ENCODE results near the gene PNKD.

DNA sequence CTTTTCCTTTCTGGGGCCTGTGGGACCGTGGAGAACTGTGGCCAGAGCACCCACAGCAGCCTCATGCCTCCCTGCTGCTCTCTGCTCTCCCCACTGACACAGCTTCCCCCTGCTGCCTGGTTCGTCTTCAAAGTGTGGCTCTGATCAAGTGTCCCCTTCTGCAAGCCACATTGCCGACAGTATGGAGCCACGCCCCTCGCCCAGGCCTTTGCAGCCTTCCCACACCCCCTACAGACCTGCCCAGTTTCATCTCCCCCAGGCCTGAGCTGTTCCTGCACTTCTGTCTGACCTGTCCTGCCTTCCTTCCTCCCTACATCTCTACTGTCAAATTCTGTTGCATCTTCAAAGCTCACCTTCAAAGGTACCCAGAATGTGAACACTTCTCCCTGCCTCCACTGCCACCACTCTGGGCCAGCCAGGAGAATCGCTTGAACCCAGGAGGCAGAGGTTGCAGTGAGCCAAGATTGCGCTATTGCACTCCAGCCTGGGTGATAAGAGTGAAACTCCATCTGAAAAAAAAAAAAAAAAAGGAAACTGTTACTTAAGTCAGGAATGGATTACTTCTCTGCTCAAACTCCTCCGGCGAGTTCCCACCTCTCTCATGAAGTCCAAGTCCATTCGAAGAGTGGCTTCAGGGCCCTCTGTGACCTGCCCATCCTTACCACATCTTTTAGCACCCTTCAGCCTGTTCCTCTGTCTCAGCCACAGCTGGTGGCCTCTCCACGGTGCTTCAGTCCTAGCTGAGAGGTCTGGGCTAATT is 57.3 kb downstream of the PNKD start:
- TF ChIP-seq POLR2A (IDR thresholded peaks at IDR 0.05; ENCODE audit: low read depth, low read length) (no peak), POLR2AphosphoS5 (IDR thresholded peaks at IDR 0.05; ENCODE audit: low read depth, low read length) (no peak), TAF1 (IDR thresholded peaks at IDR 0.05; ENCODE audit: low read depth, low read length) (no peak), SPI1 (IDR thresholded peaks at IDR 0.05; ENCODE audit: low read depth, low read length) (no peak), POU2F2 (IDR thresholded peaks at IDR 0.05; ENCODE audit: low read depth, low read length) (no peak), PAX5 (IDR thresholded peaks at IDR 0.05; ENCODE audit: insufficient read depth, low read length, severe bottlenecking) (no peak)

Data from GM12891 (cell line).